IMR-90 (cell line): Measurements from ENCODE around the gene FLRT1. TPM values are rescaled to one million over a fixed set of nuclear protein-coding genes. Genes with fewer than 3 reads are reported as not detected.

Experiments used
- ATAC-seq: fragments of 200-7000 bp; cut with Tn5 transposase; 2 replicates; pipeline ENCODE4 v1.9.1; 2020; ENCODE audit warnings: low read depth, mild to moderate bottlenecking, moderate library complexity
- BruUV-seq: library from RNA; stranded (reverse); fragments of 400-500 nt; replicated peaks from 2 replicates; lab custom pipeline; 2021; lab: Mats Ljungman, UMichigan
- CTCF ChIA-PET: fragments of 300-600 bp; formaldehyde crosslinking; extraction: SDS; loops from one replicate; lab custom pipeline; 2021; ENCODE audit warnings: antibody characterized with exemption; lab: Yijun Ruan, JAX
- POLR2A ChIA-PET: fragments of 300-600 bp; sonication (Branson Sonifier 250); formaldehyde crosslinking; loops from one replicate; lab custom pipeline; 2022; ENCODE audit warnings: antibody characterized with exemption; ENCODE audit not compliant: unreplicated experiment; lab: Charles Lee
- DNase-seq: peaks from one replicate; pipeline ENCODE4 v3.0.0; 2013
- H2AFZ ChIP-seq: replicated peaks from 2 replicates; pipeline ENCODE3; 2013; ENCODE audit warnings: low read length, mild to moderate bottlenecking; ENCODE audit not compliant: poor library complexity
- H2AK5ac ChIP-seq: 2 replicates; pipeline ENCODE4 v1.6.1; 2013; ENCODE audit warnings: low read depth, low read length, inconsistent platforms
- H2AK9ac ChIP-seq: replicated peaks from 2 replicates; pipeline ENCODE3; 2013; ENCODE audit warnings: mild to moderate bottlenecking, low read depth, low read length, moderate library complexity; ENCODE audit not compliant: poor library complexity
- H2BK120ac ChIP-seq: 2 replicates; pipeline ENCODE4 v1.6.1; 2013; ENCODE audit warnings: low read depth, low read length, inconsistent platforms
- H2BK15ac ChIP-seq: 3 replicates; pipeline ENCODE4 v1.6.1; 2013; ENCODE audit warnings: low read depth, low read length, inconsistent platforms
- H2BK20ac ChIP-seq: 2 replicates; pipeline ENCODE4 v1.6.1; 2013; ENCODE audit warnings: low read depth, mild to moderate bottlenecking, inconsistent platforms, low read length, moderate library complexity
- H2BK5ac ChIP-seq: 2 replicates; pipeline ENCODE4 v1.6.1; 2013; ENCODE audit warnings: mild to moderate bottlenecking, low read depth, low read length, inconsistent platforms; ENCODE audit not compliant: poor library complexity, severe bottlenecking
- H3K14ac ChIP-seq: replicated peaks from 2 replicates; pipeline ENCODE4 v1.6.1; 2013; ENCODE audit warnings: low read depth, low read length, inconsistent platforms
- H3K18ac ChIP-seq: 2 replicates; pipeline ENCODE4 v1.6.1; 2013; ENCODE audit warnings: low read depth, low read length, control low read depth
- H3K23ac ChIP-seq: 2 replicates; pipeline ENCODE4 v1.6.1; 2013; ENCODE audit warnings: low read depth, low read length, inconsistent platforms
- H3K27ac ChIP-seq: 2 replicates; pipeline ENCODE4 v1.5.1; 2013; ENCODE audit warnings: mild to moderate bottlenecking, control low read depth, low read length; ENCODE audit not compliant: insufficient read depth
- H3K27me3 ChIP-seq: 2 replicates; pipeline ENCODE4 v1.6.1; 2013; ENCODE audit warnings: low read length; ENCODE audit not compliant: control insufficient read depth, insufficient read depth
- H3K36me3 ChIP-seq: 2 replicates; pipeline ENCODE4 v1.6.1; 2013; ENCODE audit warnings: low read length, mixed read lengths; ENCODE audit not compliant: control insufficient read depth, insufficient read depth
- H3K4ac ChIP-seq: 2 replicates; pipeline ENCODE4 v1.6.1; 2013; ENCODE audit warnings: low read depth, low read length, inconsistent platforms
- H3K4me1 ChIP-seq: 2 replicates; pipeline ENCODE4 v1.6.1; 2013; ENCODE audit warnings: low read length, mixed read lengths; ENCODE audit not compliant: control insufficient read depth, insufficient read depth
- H3K4me2 ChIP-seq: 2 replicates; pipeline ENCODE4 v1.6.1; 2013; ENCODE audit warnings: low read depth, mild to moderate bottlenecking, control low read depth, low read length, moderate library complexity
- H3K4me3 ChIP-seq: 2 replicates; pipeline ENCODE4 v1.5.1; 2013; ENCODE audit warnings: low read depth, mild to moderate bottlenecking, control low read depth, low read length, moderate library complexity; ENCODE audit not compliant: insufficient read depth
- H3K56ac ChIP-seq: 2 replicates; pipeline ENCODE4 v1.6.1; 2013; ENCODE audit warnings: low read length, inconsistent platforms; ENCODE audit not compliant: insufficient read depth; ENCODE audit errors: extremely low read depth
- H3K79me1 ChIP-seq, 2 experiments: 2 replicates each; pipeline ENCODE4 v1.6.1; 2013; ENCODE audit warnings: low read length in 2 of 2, inconsistent platforms in 1 of 2, low read depth in 1 of 2
- H3K9ac ChIP-seq: 2 replicates; pipeline ENCODE4 v1.6.1; 2013; ENCODE audit warnings: low read depth, low read length, control low read depth
- H3K9me1 ChIP-seq: 2 replicates; pipeline ENCODE4 v1.6.1; 2013; ENCODE audit warnings: low read length, inconsistent platforms; ENCODE audit not compliant: insufficient read depth
- H3K9me3 ChIP-seq: 2 replicates; pipeline ENCODE4 v1.6.1; 2013; ENCODE audit warnings: low read length; ENCODE audit not compliant: control insufficient read depth, insufficient read depth
- H4K20me1 ChIP-seq: 2 replicates; pipeline ENCODE4 v1.6.1; 2013; ENCODE audit warnings: low read length, inconsistent platforms; ENCODE audit not compliant: insufficient read depth
- H4K5ac ChIP-seq: 2 replicates; pipeline ENCODE4 v1.6.1; 2013; ENCODE audit warnings: mild to moderate bottlenecking, low read depth, low read length, control low read depth
- H4K8ac ChIP-seq, 2 experiments: 2 replicates each; pipeline ENCODE4 v1.6.1; 2013; ENCODE audit warnings: low read depth in 2 of 2, low read length in 2 of 2, control low read depth in 1 of 2, inconsistent platforms in 1 of 2
- H4K91ac ChIP-seq: 2 replicates; pipeline ENCODE4 v1.6.1; 2013; ENCODE audit warnings: low read depth, low read length, inconsistent platforms; ENCODE audit not compliant: insufficient read depth
- MAFK ChIP-seq: IDR thresholded peaks from 2 replicates; pipeline ENCODE4 v1.6.1; 2012; ENCODE audit warnings: low read depth, low read length, improper control_type of control experiment
- WGBS, 2 experiments: methylation state at CpG; one replicate each; pipeline versions ENCODE4 v1.1.5 to v1.1.7; 2013; ENCODE audit warnings: missing lambda C conversion rate in 2 of 2; ENCODE audit not compliant: insufficient read length in 1 of 2; ENCODE audit errors: extremely low coverage in 2 of 2; 5-methylcytosine and 5-hydroxymethylcytosine counted together
- dilution Hi-C: fragments of 300-500 bp; cut with HindIII; formaldehyde crosslinking; loops from one replicate; pipeline ENCODE4 v1.14.3; 2018; ENCODE audit warnings: low sequenced_read_pairs; ENCODE audit not compliant: unreplicated experiment
- in situ Hi-C: fragments of 300-500 bp; cut with MboI; formaldehyde crosslinking; loops from 3 replicates; pipeline ENCODE4 v1.14.3; 2019; ENCODE audit warnings: low sequenced_read_pairs, inconsistent platforms, mixed read lengths
- intact Hi-C: fragments of 100-400 bp; cut with micrococcal nuclease; formaldehyde crosslinking; loops from 2 replicates; pipeline ENCODE4 v1.10.0; 2022
- polyA plus RNA-seq, 3 experiments: library from polyadenylated mRNA; depleted of rRNA; stranded (reverse); fragments of >200 nt; gene quantifications; 2 replicates each; pipeline ENCODE4 v1.2.3, GENCODE V29; 2012; ENCODE audit warnings: low replicate concordance in 1 of 3
- total RNA-seq: library from RNA; depleted of rRNA; stranded (reverse); fragments of >200 nt; gene quantifications from 2 replicates; pipeline ENCODE4 v1.2.3, GENCODE V29; 2012

The FLRT1 gene
- total and polyA plus RNA-seq, 2 of the 4 experiments (the other 2 are of a cell fraction), result under 0.01 to 0.07 TPM

GRCh38 chr11:64056861-64057260 lies 21.1 kb downstream of the FLRT1 start:
- Histone ChIP-seq H3K23ac (no peak overlapping the region), H3K9me3 (no peaks in the 10 kb centered on the region), H4K91ac (no peak overlapping the region), H4K8ac (no peak overlapping the region), H3K9me1 (peaks cover 3% of the 10 kb centered on the region; the same call in 1 of the 2 replicates), H2BK5ac (no peak overlapping the region), H2AK5ac (no peak overlapping the region), H3K56ac (no peak overlapping the region), H3K4me1 (peaks cover 5% of the 10 kb centered on the region; the same call in 1 of the 2 replicates), H3K18ac (no peak overlapping the region), H2BK15ac (no peak overlapping the region), H3K4ac (no peak overlapping the region), H2AFZ (no peak overlapping the region), H3K4me3 (no peak overlapping the region), H3K36me3 (no peaks in the 10 kb centered on the region), H3K4me2 (no peak overlapping the region), H3K14ac (no peak overlapping the region), H3K9ac (no peak overlapping the region), H3K79me1 (no peaks in the 10 kb centered on the region), H2BK120ac (no peak overlapping the region), H3K27me3 (no peaks in the 10 kb centered on the region; the same call in 1 of the 2 replicates), H3K27ac (no peak overlapping the region), H4K5ac (no peak overlapping the region), H2BK20ac (no peak overlapping the region), H4K20me1 (peaks cover 3% of the 10 kb centered on the region; the same call in 1 of the 2 replicates), H2AK9ac (no peak overlapping the region)
- no TSS peak for BruUV-seq
- in situ Hi-C loops (no loop called here), intact Hi-C loops (no loop called here), dilution Hi-C loops (no loop called here)
- ATAC-seq, result no peak
- TF ChIP-seq MAFK, result no peak
- ChIA-PET POLR2A (no interaction called here), CTCF (interaction anchor here (0.5 kb wide), 1 partner anchor 13 kb away, joined by 3 read pairs; no protein-coding TSS in a partner anchor)
- no peak for DNase-seq
- 94% methylated on average over 9 of the region's 13 CpGs; no CpG with 5 or more reads in 1 of the 2 experiments for WGBS, 2 experiments
